AG09319 (cell line): ENCODE data around the gene DMD.

Source experiments
- DNase-seq: peaks from one replicate; pipeline ENCODE4 v3.0.0-alpha.2; 2010; ENCODE audit warnings: low read depth; ENCODE audit errors: extremely low read depth
- CTCF ChIP-seq: IDR thresholded peaks from 2 replicates; pipeline ENCODE4 v1.5.1; 2011; ENCODE audit warnings: low read depth, mild to moderate bottlenecking, inconsistent platforms, low read length, moderate library complexity

Gene DMD

GRCh38 chrX:33211356-33212260, at the start of gene DMD:
DMD (minus strand) TSS chrX:33211549; CDS start chrX:33211312, 237 bp downstream.
- DNase-seq, result peak; percentile 8

GRCh38 chrX:33252306-33252825, 41.0 kb upstream of the DMD start:
- DNase-seq, result no peak
- no peak for TF ChIP-seq CTCF

More at GRCh38 chrX:33211356-33212260, at the start of gene DMD:
- TF ChIP-seq CTCF, result no peak

GRCh38 chrX:33218819-33219218, 7.5 kb upstream of the DMD start:
- no peak for DNase-seq
- no peak for TF ChIP-seq CTCF

- DNase-seq, result no peak
These were observed 1.2 kb downstream of the DMD start for GRCh38 chrX:33210156-33210555.

GRCh38 chrX:33207056-33207455, 4.3 kb downstream of the DMD start:
- DNase-seq, result no peak
- TF ChIP-seq CTCF, result no peak

More at GRCh38 chrX:33210156-33210555, 1.2 kb downstream of the DMD start:
- no peak for TF ChIP-seq CTCF

- DNase-seq, result no peak
- TF ChIP-seq CTCF, result no peak
These were observed 6.0 kb downstream of the DMD start for GRCh38 chrX:33205321-33205720.

GRCh38 chrX:33204889-33205288, 6.5 kb downstream of the DMD start:
- DNase-seq, result no peak
- no peak for TF ChIP-seq CTCF
